HG03432 (cell line): ENCODE data around the gene PHB1.

Experiments
- ATAC-seq: cut with Tn5 transposase; IDR thresholded peaks from one replicate; pipeline ENCODE4 v1.9.1; 2021; ENCODE audit warnings: mild to moderate bottlenecking, moderate library complexity; ENCODE audit not compliant: unreplicated experiment

PHB1 gene

GRCh38 chr17:49414622-49415350, at the start of gene PHB1:
TSS of gene PHB1 (minus strand) at chr17:49414882. CDS start at chr17:49413264, 1,618 bp downstream.
- peak; percentile 96 for ATAC-seq

GRCh38 chr17:49464049-49464448, 49.4 kb upstream of the PHB1 start:
- ATAC-seq: no peak

- no peak for ATAC-seq
Measured at GRCh38 chr17:49461580-49461979, 46.9 kb upstream of the PHB1 start.

GRCh38 chr17:49460401-49460800, 45.7 kb upstream of the PHB1 start:
- no peak for ATAC-seq

- ATAC-seq: no peak
Measured at GRCh38 chr17:49459401-49459984, 44.8 kb upstream of the PHB1 start.

- ATAC-seq: no peak
Measured at GRCh38 chr17:49457564-49458535, 43.2 kb upstream of the PHB1 start.

- no peak for ATAC-seq
Measured at GRCh38 chr17:49456183-49456965, 41.7 kb upstream of the PHB1 start.

GRCh38 chr17:49455272-49455861, 40.7 kb upstream of the PHB1 start:
- ATAC-seq: no peak

- ATAC-seq: no peak
Measured at GRCh38 chr17:49454050-49454449, 39.4 kb upstream of the PHB1 start.

GRCh38 chr17:49452661-49453060, 38.0 kb upstream of the PHB1 start:
- ATAC-seq: no peak

GRCh38 chr17:49452201-49452600, 37.5 kb upstream of the PHB1 start:
- ATAC-seq: no peak

- ATAC-seq: no peak
Measured at GRCh38 chr17:49450735-49451134, 36.1 kb upstream of the PHB1 start.

GRCh38 chr17:49450181-49450580, 35.5 kb upstream of the PHB1 start:
- ATAC-seq: no peak

- no peak for ATAC-seq
Measured at GRCh38 chr17:49447628-49448302, 33.1 kb upstream of the PHB1 start.

- ATAC-seq: no peak
Measured at GRCh38 chr17:49445591-49445990, 30.9 kb upstream of the PHB1 start.

GRCh38 chr17:49444384-49444783, 29.7 kb upstream of the PHB1 start:
- no peak for ATAC-seq

GRCh38 chr17:49443862-49444261, 29.2 kb upstream of the PHB1 start:
- ATAC-seq: no peak

- ATAC-seq: no peak
Measured at GRCh38 chr17:49442041-49442440, 27.4 kb upstream of the PHB1 start.

- ATAC-seq: no peak
Measured at GRCh38 chr17:49441578-49441977, 26.9 kb upstream of the PHB1 start.

- ATAC-seq: no peak
Measured at GRCh38 chr17:49440581-49440980, 25.9 kb upstream of the PHB1 start.
